ENCODE data around the gene PRDM13.
"Not testable (repeated sequence)": the region's sequence is repeated elsewhere in the genome, so short reads cannot be mapped to it uniquely, and the experiment has no call there.

Gene PRDM13

DNA sequence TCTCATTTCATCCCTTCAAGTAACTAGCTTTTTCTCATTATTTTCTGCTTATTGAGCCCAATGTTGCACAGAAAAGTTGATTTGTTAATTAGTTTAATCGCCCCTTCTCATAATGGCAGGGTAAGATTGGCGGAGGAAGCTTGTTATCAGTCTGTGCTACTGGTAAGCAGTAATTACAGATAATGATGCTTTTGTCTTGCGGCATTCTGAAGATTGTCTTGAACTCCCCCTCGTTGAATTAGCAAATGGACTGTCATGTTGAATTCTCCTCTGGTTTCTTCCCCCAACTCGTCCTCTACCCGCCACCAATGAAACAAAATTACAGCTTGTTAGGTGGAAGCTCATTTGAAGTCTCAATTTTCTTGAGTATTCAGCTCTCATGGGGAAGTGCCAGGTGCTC is 39.4 kb downstream of the PRDM13 start:
- DNase-seq (ENCODE audit: low spot score) = no peak
- Histone ChIP-seq H3K4me3 (no peak overlapping the region), H3K27ac (no peak overlapping the region)
- TF ChIP-seq, protein P1, sequence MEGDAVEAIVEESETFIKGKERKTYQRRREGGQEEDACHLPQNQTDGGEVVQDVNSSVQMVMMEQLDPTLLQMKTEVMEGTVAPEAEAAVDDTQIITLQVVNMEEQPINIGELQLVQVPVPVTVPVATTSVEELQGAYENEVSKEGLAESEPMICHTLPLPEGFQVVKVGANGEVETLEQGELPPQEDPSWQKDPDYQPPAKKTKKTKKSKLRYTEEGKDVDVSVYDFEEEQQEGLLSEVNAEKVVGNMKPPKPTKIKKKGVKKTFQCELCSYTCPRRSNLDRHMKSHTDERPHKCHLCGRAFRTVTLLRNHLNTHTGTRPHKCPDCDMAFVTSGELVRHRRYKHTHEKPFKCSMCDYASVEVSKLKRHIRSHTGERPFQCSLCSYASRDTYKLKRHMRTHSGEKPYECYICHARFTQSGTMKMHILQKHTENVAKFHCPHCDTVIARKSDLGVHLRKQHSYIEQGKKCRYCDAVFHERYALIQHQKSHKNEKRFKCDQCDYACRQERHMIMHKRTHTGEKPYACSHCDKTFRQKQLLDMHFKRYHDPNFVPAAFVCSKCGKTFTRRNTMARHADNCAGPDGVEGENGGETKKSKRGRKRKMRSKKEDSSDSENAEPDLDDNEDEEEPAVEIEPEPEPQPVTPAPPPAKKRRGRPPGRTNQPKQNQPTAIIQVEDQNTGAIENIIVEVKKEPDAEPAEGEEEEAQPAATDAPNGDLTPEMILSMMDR (IDR thresholded peaks at IDR 0.05) = no peak

DNA sequence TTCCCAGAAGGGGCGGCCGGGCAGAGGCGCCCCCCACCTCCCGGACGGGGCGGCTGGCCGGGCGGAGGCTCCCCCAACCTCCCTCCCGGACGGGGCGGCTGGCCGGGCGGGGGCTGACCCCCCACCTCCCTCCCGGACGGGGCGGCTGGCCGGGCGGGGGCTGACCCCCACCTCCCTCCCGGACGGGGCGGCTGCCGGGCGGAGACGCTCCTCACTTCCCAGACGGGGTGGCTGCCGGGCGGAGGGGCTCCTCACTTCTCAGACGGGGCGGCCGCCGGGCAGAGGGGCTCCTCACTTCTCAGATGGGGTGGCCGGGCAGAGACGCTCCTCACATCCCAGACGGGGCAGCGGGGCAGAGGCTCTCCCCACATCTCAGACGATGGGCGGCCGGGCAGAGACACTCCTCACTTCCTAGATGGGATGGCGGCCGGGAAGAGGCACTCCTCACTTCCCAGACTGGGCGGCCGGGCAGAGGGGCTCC is 43.5 kb downstream of the PRDM13 start:
- not testable (repeated sequence) for H3K4me3 ChIP-seq; H3K27ac ChIP-seq; DNase-seq (ENCODE audit: low spot score)

DNA sequence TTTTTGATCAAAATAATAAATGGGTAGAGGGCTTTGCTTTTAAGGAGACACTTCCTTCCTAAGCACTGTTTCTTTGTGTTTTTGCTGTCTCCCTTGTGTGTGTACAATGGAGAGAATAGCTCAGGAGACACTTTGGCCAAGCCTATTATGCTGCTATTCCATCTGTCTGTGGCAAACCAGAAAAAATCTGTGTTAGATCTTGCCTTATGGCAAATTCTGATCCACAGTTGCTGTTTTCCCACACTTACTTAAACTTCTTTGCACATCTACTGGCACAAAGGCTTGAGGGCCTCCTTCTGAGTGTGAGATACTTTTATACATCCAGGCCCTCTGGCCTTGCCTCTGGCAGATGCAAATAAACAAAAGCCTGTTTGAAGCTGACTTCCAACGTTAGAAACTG is 53.6 kb downstream of the PRDM13 start:
- H3K4me3 ChIP-seq = no peak overlapping the region
- H3K27ac ChIP-seq = no peak overlapping the region
- TF ChIP-seq, protein P1 (IDR thresholded peaks at IDR 0.05) = no peak
- no peak for DNase-seq (ENCODE audit: low spot score)

DNA sequence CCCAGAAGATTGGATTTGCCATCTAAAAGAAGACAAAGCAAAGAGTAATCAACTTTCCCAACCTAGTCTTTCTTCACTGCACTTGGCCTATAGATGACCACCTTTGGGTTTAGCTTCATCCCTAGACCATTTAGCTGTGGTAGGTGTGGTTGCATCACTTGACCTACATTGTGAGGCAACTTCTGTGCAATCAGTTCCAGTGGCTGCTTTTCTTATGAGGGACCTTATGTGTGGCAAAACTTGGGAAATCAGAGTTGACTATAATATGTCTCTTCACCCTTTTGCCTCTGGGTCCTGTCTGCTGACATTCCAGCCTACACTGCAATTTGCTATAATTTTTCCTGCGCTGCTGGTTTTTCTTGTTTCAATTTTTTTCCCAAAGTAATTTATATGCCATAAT is 55.2 kb downstream of the PRDM13 start:
- TF ChIP-seq, protein P1 (IDR thresholded peaks at IDR 0.05) = no peak
- no peak overlapping the region for H3K27ac ChIP-seq
- H3K4me3 ChIP-seq = no peak overlapping the region
- no peak for DNase-seq (ENCODE audit: low spot score)

DNA sequence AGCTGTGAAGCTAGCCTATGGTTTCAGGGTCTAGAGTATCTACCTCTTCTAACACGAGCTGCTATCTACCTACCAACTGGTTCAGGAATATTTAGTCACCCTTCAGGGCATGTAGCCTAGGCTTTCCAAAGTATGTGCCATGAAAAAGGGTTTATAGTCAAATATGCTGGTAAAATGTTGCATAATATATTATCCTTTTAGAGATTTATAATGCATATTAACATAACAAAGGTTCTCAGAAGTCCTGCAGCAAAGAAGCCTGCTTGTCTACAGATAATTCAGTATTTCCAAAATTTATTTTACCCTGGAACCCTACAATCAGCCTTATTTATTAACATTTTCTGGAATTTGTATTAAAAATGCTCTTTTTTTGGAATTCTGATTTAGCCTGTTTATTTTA is 56.0 kb downstream of the PRDM13 start:
- no peak overlapping the region for H3K4me3 ChIP-seq
- no peak overlapping the region for H3K27ac ChIP-seq
- no peak for DNase-seq (ENCODE audit: low spot score)
- TF ChIP-seq, protein P1 (IDR thresholded peaks at IDR 0.05) = no peak

All from coronary artery (tissue), 2 donors.